ENCODE data around the gene PAK1. TPM values are rescaled to one million over a fixed set of nuclear protein-coding genes. Genes with fewer than 3 reads are reported as not detected.

The PAK1 gene
- total RNA-seq (10 to 100 TPM; 31.2 to 89.5 (median 70.4) TPM), polyA plus RNA-seq (10 to 100 TPM; 16.7 to 44.0 (median 18.8) TPM)
- long read RNA-seq, donor 1, partial matches to known transcripts = 5 of 6 reads
- long read RNA-seq, donor 1, other reads (novel, unspliced or antisense) = 0 of 6 reads
- long read RNA-seq, donor 2, transcript PAK1-202 (15 exons, 3,737 nt) = major isoform, 6 of 6 reads
- long read RNA-seq, donor 2, partial matches to known transcripts = 0 of 6 reads
- long read RNA-seq, donor 2, other reads (novel, unspliced or antisense) = 0 of 6 reads
- long read RNA-seq, donor 3, partial matches to known transcripts = 7 of 8 reads
- long read RNA-seq, donor 3, other reads (novel, unspliced or antisense) = 0 of 8 reads
- long read RNA-seq, donor 4, partial matches to known transcripts = 0 of 1 reads
- long read RNA-seq, donor 4, other reads (novel, unspliced or antisense) = 0 of 1 reads
- long read RNA-seq, donor 5, partial matches to known transcripts = 14 of 16 reads
- long read RNA-seq, donor 5, other reads (novel, unspliced or antisense) = 0 of 16 reads
- long read RNA-seq, donor 6, transcript PAK1-202 (15 exons, 3,737 nt) = major isoform, 5 of 8 reads
- long read RNA-seq, donor 6, partial matches to known transcripts = 0 of 8 reads
- long read RNA-seq, donor 6, other reads (novel, unspliced or antisense) = 0 of 8 reads
- long read RNA-seq, donor 7, partial matches to known transcripts = 7 of 13 reads
- long read RNA-seq, donor 7, other reads (novel, unspliced or antisense) = 0 of 13 reads
- long read RNA-seq, donor 8, transcript PAK1-202 (15 exons, 3,737 nt) = major isoform, 6 of 7 reads
- long read RNA-seq, donor 8, partial matches to known transcripts = 0 of 7 reads
- long read RNA-seq, donor 8, other reads (novel, unspliced or antisense) = 0 of 7 reads
- long read RNA-seq, donor 9, partial matches to known transcripts = 12 of 15 reads
- long read RNA-seq, donor 9, other reads (novel, unspliced or antisense) = 0 of 15 reads
- long read RNA-seq, donor 10, partial matches to known transcripts = 0 of 2 reads
- long read RNA-seq, donor 10, other reads (novel, unspliced or antisense) = 0 of 2 reads

GRCh38 chr11:77473801-77474683, at the start of gene PAK1:
Gene PAK1, minus strand, starts transcription at chr11:77474094. Its CDS starts 81,574 bp downstream, at chr11:77392520.
- H3K9me3 ChIP-seq = no peaks in the 10 kb centered on the region
- TF ChIP-seq POLR2A (IDR thresholded peaks at IDR 0.05) (no peak), CTCF (IDR thresholded peaks at IDR 0.05) (peak in 1 of 7 experiments; percentile 30), POLR2AphosphoS5 (IDR thresholded peaks at IDR 0.05) (peak; percentile 31 to 56 (median 54)), EP300 (IDR thresholded peaks at IDR 0.05) (no peak)
- DNase-seq = peak; percentile 95 to 98
- peaks cover 22 to 40% (median 27%) of the 10 kb centered on the region in 4 donors for H3K4me1 ChIP-seq
- 1 to 2% (median 1%) methylated on average over 49 to 72 of the region's 72 CpGs for WGBS, 5 donors
- H3K27ac ChIP-seq = peak within 1 kb of the TSS; percentile 88 to 98 (median 93)
- no peaks in the 10 kb centered on the region for H3K27me3 ChIP-seq
- H3K36me3 ChIP-seq = no peaks in the 10 kb centered on the region
- intact Hi-C loops (cut with DNase I; ENCODE audit: low total_unique reads) = no loop called here
- H3K4me3 ChIP-seq = peak within 1 kb of the TSS; percentile 62 to 88 (median 74)

- H3K27ac ChIP-seq = no peak overlapping the region
- no peaks in the 10 kb centered on the region for H3K36me3 ChIP-seq
- DNase-seq = no peak
- no peaks in the 10 kb centered on the region for H3K9me3 ChIP-seq
- H3K4me1 ChIP-seq = no peaks in the 10 kb centered on the region
- TF ChIP-seq POLR2A (IDR thresholded peaks at IDR 0.05) (no peak), EP300 (IDR thresholded peaks at IDR 0.05) (no peak), CTCF (IDR thresholded peaks at IDR 0.05) (no peak), POLR2AphosphoS5 (IDR thresholded peaks at IDR 0.05) (no peak)
- H3K27me3 ChIP-seq = no peaks in the 10 kb centered on the region
- intact Hi-C loops (cut with DNase I; ENCODE audit: low total_unique reads) = no loop called here
- no peak overlapping the region for H3K4me3 ChIP-seq
Measured at GRCh38 chr11:77522215-77522614, 48.3 kb upstream of the PAK1 start.

GRCh38 chr11:77519847-77520246, 46.0 kb upstream of the PAK1 start:
- Histone ChIP-seq H3K27me3 (no peaks in the 10 kb centered on the region), H3K27ac (no peak overlapping the region), H3K4me3 (no peak overlapping the region), H3K36me3 (no peaks in the 10 kb centered on the region), H3K9me3 (no peaks in the 10 kb centered on the region), H3K4me1 (no peaks in the 10 kb centered on the region)
- DNase-seq = no peak
- intact Hi-C loops (cut with DNase I; ENCODE audit: low total_unique reads) = no loop called here
- WGBS, 5 donors = 62 to 85% (median 78%) methylated on average over 3 of the region's 3 CpGs
- no peak for TF ChIP-seq CTCF (IDR thresholded peaks at IDR 0.05)
- no peak for TF ChIP-seq POLR2A (IDR thresholded peaks at IDR 0.05)
